ENCODE data around the gene CKAP4.

Gene CKAP4

DNA sequence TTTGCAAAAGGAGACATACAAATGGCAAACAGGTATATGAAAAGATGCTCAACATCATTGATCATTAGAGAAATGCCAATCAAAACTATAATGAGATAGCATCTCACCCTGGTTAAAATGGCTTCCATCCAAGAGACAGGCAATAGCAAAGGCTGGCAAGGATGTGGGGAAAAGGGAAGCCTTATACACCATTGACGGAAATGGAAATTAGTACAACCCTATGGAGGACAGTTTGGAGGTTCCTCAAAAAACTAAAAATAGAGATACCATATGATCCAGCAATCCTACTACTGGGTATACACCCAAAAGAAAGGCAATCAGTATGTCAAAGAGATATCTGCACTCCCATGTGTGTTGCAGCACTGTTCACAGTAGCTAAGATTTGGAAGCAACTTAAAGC is 17.3 kb upstream of the CKAP4 start:
- no peak for DNase-seq (ENCODE audit: extremely low read depth, low read depth)
- TF ChIP-seq, protein P1, sequence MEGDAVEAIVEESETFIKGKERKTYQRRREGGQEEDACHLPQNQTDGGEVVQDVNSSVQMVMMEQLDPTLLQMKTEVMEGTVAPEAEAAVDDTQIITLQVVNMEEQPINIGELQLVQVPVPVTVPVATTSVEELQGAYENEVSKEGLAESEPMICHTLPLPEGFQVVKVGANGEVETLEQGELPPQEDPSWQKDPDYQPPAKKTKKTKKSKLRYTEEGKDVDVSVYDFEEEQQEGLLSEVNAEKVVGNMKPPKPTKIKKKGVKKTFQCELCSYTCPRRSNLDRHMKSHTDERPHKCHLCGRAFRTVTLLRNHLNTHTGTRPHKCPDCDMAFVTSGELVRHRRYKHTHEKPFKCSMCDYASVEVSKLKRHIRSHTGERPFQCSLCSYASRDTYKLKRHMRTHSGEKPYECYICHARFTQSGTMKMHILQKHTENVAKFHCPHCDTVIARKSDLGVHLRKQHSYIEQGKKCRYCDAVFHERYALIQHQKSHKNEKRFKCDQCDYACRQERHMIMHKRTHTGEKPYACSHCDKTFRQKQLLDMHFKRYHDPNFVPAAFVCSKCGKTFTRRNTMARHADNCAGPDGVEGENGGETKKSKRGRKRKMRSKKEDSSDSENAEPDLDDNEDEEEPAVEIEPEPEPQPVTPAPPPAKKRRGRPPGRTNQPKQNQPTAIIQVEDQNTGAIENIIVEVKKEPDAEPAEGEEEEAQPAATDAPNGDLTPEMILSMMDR (IDR thresholded peaks at IDR 0.05; ENCODE audit: low read depth, low read length, missing control alignments), result no peak
- no peak overlapping the region for H3K4me3 ChIP-seq (replicated peaks; ENCODE audit: low read depth, low read length)

DNA sequence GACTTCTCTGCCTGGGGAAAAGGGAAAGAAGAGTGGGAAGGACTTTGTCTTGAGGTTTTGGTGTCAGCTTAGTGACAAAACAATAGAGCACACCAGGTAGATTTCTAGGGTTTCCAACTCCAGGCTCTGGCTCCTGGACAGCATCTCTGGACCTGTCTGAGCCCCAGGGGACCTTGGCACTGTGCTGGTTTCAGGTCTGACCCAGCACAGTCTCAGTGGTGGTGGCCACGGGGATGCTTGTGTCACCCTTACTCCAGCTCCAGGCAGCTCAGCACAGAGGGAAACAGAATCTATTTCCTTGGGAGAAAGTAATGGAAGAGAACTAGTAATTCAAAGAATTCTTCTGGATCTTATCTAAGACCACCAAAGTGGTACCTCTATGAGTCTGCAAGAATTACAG is 11.1 kb upstream of the CKAP4 start:
- H3K4me3 ChIP-seq (replicated peaks; ENCODE audit: low read depth, low read length), result no peak overlapping the region
- DNase-seq (ENCODE audit: extremely low read depth, low read depth), result no peak
- TF ChIP-seq, protein P1 (IDR thresholded peaks at IDR 0.05; ENCODE audit: low read depth, low read length, missing control alignments), result no peak

DNA sequence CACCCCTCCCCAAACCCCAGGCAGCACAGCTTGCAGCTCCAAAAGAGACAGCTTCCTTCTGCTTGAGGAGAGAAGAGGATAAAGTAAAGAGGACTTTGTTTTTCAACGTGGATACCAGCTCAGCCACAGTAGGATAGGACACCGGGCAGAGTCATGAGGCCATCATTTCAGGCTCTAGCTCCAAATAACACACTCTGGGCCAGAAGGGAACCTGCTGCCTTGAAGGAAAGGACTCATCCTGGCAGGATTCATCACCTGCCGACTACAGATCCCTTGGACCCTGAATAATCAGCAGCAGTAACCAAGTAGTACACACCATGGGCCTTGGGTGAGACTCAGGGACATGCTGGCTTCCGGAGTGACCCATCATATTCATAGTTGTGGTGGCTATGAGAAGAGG is 10.4 kb upstream of the CKAP4 start:
- TF ChIP-seq, protein P1 (IDR thresholded peaks at IDR 0.05; ENCODE audit: low read depth, low read length, missing control alignments), result no peak
- no peak for DNase-seq (ENCODE audit: extremely low read depth, low read depth)
- H3K4me3 ChIP-seq (replicated peaks; ENCODE audit: low read depth, low read length), result no peak overlapping the region

DNA sequence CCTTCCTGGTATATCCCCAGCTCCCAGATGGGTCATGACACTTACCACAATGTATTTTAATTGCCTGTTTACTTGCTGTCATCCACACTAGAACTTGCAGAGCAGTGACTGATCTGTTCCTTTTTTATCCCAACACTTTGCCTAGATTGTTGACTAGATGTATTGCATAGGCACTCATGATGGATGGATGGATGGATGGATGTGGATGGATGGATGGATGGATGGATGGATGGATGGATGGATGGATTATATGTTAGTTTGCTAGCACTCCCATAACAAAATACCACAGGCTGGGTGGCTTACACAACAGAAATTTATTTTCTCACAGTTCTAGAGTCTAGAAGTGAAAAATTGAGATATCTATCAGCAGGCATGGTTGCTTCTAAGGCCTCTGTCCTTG is 8.7 kb upstream of the CKAP4 start:
- no peak overlapping the region for H3K4me3 ChIP-seq (replicated peaks; ENCODE audit: low read depth, low read length)
- no peak for DNase-seq (ENCODE audit: extremely low read depth, low read depth)
- TF ChIP-seq, protein P1 (IDR thresholded peaks at IDR 0.05; ENCODE audit: low read depth, low read length, missing control alignments), result no peak

DNA sequence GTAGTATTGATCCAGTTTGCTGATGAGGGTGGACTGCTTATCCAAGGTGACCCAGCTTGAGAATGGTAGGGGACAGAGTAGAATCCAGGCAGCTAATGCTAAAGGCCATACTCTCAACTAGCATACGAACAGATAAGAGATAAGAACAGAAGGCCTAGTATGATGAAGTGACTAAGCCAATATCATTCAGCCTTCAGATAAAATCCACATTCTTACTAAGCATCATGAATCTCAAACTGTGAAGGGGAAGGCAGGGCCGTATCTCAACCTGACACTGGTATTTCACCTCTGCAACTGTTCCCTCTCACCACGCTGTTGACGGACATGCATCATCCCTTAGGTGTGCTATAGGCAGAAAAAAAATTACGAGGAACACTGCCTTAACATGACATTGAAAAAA is 8.1 kb upstream of the CKAP4 start:
- TF ChIP-seq, protein P1 (IDR thresholded peaks at IDR 0.05; ENCODE audit: low read depth, low read length, missing control alignments), result no peak
- H3K4me3 ChIP-seq (replicated peaks; ENCODE audit: low read depth, low read length), result no peak overlapping the region
- DNase-seq (ENCODE audit: extremely low read depth, low read depth), result no peak

DNA sequence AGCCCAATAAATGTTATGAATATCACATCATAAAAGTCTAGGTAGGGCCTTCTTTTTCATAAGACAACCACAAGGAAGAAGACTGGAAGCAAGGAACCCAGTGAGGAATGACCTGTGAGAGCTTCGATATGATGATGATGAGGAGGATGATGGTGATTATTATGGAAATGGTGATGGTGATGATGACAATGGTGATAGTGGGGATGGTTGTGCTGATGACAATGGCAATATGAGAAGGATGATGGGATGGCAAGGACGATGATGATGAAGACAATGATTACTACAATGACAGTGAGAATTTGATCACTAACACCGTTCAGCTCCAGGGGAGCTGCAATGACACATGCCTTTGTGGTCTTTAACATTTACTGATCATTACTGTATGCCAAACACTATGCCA is 7.7 kb upstream of the CKAP4 start:
- no peak for DNase-seq (ENCODE audit: extremely low read depth, low read depth)
- no peak overlapping the region for H3K4me3 ChIP-seq (replicated peaks; ENCODE audit: low read depth, low read length)
- TF ChIP-seq, protein P1 (IDR thresholded peaks at IDR 0.05; ENCODE audit: low read depth, low read length, missing control alignments), result no peak

DNA sequence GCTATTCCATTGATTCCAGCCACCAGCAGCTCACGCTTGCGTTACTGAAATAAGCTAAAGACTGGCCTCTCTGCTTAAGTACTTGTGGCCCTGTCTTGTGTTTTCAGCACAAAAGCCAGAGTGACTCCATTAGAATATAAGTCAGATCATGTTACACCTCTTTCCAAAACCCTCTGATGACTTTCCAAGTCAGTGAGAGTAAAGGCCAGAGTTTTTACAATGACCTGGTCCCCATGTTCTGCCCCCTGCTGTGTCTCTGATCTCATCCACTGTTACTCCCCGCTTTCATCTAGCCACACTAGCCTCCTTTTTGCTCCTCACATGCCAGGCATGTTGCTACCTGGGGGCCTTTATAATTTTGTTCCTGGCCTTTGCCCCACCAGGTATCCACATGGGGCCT is 6.9 kb upstream of the CKAP4 start:
- no peak for DNase-seq (ENCODE audit: extremely low read depth, low read depth)
- H3K4me3 ChIP-seq (replicated peaks; ENCODE audit: low read depth, low read length), result no peak overlapping the region
- TF ChIP-seq, protein P1 (IDR thresholded peaks at IDR 0.05; ENCODE audit: low read depth, low read length, missing control alignments), result no peak

All from HFF-Myc (cell line).